GM08714 (cell line): ENCODE results near the gene ST3GAL3.

ENCODE experiments used
- H3K4me3 ChIP-seq: fragments of 200-500 bp; sonication (Bioruptor generic); 2 replicates; pipeline ENCODE4 v1.5.1; 2014; ENCODE audit warnings: mild to moderate bottlenecking, low read length, inconsistent platforms
- ZNF274 ChIP-seq: IDR thresholded peaks from 2 replicates; pipeline ENCODE4 v1.6.1; 2012; ENCODE audit warnings: mild to moderate bottlenecking, low read depth, low read length

ST3GAL3 gene

DNA sequence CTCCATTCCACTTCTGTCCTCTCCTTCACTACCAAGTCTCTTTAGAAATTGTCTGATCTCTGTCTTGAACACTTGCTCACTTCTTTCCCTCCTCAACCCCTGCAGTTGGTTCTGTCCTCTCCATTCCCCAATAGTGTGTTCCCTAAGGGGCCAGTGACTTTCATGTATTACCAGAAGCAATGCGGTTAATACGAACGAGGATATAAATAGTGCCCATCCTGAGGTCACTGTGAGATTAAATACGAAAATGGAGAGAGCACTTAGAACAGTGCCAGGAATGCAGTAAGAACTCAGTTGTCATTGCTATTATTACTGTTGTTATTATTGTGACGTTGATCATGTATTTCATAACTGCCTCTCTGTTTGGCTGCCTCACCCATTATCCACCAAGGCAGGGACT, 173.3 kb downstream of the ST3GAL3 start:
- no peak for TF ChIP-seq ZNF274
- H3K4me3 ChIP-seq: no peak overlapping the region

DNA sequence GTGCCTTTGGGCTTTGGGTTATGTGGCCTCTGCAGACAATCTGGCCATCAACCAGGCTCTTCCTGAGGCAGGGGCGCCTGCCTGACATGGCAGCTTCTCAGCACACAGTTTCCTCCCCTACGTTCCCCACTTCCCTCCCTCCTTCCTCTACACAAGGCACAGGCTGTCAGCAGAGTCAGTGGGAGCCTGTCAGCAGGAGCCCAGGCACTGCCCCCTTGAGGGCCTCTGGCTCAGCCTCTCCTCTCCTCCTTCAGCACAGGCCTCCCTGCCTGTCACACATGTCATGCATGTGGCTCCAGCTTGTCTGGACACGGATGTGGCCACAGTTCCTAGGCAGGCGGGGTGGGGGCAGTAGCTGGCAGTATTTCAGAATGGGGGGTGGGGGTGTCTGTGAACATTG, 174.1 kb downstream of the ST3GAL3 start:
- H3K4me3 ChIP-seq: no peak overlapping the region
- TF ChIP-seq ZNF274: no peak

DNA sequence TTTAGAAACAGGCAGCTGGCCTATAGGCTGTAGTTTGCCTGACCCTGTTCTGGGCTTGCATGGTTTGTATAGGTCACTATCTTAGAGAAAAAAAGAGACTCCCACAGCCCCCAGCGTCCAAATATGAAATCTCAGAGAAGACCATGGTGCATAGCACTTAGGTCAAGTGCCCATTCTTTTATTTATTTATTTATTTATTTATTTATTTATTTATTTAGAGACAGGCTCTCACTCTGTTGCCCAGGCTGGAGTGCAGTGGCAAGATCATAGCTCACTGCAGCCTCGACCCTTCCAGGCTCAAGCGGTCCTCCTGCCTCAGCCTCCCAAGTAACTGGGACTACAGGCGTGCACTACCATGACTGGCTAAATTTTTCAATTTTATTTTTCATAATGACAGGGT, 175.4 kb downstream of the ST3GAL3 start:
- H3K4me3 ChIP-seq: no peak overlapping the region
- TF ChIP-seq ZNF274: no peak

GRCh38 chr1:43883321-43883720, 176.0 kb downstream of the ST3GAL3 start:
- no peak overlapping the region for H3K4me3 ChIP-seq
- TF ChIP-seq ZNF274: no peak

DNA sequence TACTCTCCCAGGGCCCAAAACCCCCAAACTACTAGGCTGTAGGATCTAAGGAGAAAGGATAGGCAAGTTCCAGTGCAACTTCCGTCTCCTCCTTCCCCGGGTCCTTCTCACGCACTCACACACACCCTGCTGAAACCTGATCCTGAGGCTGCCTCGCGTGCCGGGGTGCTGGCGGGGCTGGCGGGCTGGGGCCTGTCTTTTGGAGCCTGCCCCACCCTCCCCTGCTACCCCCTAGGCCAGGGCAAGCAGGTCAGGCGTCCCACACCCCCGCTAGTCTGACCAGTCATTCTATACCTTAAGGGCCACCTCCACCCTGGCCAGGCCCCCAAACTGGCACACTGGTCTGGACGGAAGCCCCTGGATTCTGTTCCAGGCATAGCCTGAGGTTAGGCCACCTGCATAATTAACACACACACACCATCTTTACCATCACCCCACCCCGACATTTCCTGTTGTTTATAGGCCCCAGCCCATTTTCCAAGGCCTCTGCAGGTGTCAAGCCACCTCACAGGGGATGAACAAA, 178.0 kb downstream of the ST3GAL3 start:
- no peak for TF ChIP-seq ZNF274
- H3K4me3 ChIP-seq: no peak overlapping the region

DNA sequence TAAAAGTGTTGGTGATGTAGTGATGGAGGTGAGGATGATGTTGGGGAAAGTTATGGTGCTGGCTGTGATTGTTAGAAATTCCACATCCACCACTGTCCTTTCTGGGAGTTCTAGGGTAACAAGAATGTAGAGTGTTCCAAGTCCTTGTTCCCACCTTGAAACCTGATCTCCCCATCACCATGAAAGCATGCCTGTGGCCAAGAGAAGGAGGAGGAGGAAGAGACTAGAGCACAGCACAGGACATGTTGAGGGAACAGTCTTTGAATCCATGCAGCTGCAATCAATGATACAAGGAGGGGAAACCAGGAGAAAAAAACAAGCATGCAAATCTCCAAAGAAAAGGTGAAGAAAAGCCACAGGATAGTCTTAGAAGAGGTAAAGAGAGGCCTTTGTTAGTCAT, 180.4 kb downstream of the ST3GAL3 start:
- no peak for TF ChIP-seq ZNF274
- no peak overlapping the region for H3K4me3 ChIP-seq

DNA sequence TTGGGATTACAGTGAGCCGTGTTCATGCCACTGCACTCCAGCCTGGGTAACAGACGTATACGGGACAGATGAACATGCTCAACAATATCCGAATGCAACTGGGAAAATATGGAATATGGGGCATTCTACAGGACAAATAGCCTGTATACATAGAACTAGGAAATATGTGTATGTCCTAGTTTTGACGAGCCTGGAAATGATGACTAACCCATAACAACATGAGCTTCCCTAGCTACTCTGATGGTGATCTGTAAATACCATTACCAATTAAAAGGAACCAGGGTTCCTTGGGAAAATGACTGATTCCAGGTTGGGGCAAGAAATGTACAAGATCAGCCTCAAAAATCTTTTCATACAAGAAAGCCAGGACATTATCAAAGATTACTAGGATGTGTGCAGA, 183.5 kb downstream of the ST3GAL3 start:
- no peak for TF ChIP-seq ZNF274
- no peak overlapping the region for H3K4me3 ChIP-seq

DNA sequence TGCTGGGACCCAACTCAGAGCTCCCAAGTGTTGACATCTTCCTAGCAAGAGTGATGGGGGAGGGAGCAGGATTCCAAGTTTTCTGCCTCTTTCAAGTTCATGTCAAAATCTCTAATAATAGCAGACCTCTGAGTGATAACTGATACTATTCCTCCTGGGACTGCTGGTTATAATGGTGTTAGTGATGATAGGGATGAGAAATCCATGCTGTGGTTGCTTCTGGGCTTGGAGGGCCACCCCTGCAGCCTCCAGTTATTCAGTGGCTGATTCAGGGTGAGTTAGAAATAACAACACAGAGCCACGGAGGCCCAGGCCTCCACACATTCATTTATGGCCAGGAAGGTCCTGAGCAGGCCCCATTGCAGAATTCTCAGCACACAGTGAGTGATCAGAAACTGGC, 185.7 kb downstream of the ST3GAL3 start:
- no peak for TF ChIP-seq ZNF274
- no peak overlapping the region for H3K4me3 ChIP-seq

DNA sequence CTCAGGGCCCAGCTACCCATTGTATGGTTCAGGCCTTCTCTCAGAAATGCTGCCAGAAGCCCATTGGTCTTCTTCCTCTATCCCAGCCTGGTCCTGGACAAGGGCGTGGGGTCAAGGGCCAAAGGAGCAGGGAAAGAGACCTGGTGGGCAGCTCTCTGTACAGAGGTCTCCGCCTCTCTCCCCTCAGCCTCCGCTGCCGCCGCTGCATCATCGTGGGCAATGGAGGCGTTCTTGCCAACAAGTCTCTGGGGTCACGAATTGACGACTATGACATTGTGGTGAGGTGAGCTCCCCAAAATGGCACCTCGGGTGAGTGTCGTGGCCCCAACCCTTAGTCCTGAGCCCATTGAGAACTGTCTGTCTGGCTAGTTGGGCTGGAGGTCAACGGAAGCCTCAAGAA, 191.6 kb downstream of the ST3GAL3 start:
- no peak for TF ChIP-seq ZNF274
- no peak overlapping the region for H3K4me3 ChIP-seq

DNA sequence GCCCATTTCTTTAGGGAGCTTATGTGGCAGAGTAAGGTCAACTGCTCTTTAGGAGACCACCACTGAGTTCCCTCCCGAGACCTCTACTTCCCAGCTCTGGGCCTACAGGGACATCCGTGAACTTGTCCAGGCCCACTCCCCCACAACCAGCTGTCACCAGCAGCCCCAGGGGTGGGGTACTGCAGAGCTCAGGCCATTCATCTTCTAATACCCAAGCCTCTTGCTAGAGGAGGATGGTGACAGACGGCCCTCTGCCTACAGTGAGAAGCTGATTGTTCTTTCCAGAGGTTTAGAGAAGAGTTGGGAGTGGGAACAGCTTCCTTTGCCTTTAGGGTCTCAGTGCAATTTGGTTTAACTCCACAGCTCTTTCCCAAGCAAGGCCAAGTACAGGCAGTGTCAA, 193.1 kb downstream of the ST3GAL3 start:
- no peak for TF ChIP-seq ZNF274
- no peak overlapping the region for H3K4me3 ChIP-seq

DNA sequence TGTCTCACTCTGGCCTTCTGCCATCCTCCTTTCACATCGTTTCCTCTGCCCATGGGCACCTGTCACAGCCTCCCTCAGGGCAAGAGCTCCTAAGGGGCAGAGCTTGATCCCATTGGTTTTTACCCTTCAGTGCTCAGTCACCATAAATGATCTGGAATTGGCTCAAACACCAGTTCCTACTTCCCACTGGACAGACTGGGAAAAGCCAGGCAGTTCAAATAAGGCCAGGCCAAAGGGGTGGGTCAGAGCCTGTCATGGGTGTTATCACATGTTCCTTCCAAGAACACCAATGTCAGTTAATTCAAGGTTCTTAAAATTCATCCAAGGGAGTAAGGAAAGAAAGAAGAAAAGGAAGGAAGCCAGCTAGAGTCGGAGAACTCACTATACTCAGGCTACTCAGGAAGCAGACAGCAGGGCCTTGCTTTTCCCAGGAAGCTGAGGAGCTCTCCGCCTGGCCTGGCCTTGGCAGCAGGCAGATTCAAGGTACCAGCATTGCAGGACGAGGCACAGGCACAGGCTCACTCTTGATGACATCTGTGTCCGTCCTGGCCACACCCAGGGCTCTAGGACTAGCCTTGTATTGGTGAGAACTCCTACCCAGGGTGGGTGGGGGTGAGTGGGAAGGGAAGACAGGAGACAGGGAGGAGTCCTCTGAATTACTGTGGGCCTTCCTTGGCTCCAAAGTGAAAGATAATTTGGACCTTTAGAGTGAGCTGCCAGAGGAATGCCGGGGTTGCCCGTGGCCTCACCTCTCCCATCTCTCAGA, 194.0 kb downstream of the ST3GAL3 start:
- no peak for TF ChIP-seq ZNF274
- no peak overlapping the region for H3K4me3 ChIP-seq

DNA sequence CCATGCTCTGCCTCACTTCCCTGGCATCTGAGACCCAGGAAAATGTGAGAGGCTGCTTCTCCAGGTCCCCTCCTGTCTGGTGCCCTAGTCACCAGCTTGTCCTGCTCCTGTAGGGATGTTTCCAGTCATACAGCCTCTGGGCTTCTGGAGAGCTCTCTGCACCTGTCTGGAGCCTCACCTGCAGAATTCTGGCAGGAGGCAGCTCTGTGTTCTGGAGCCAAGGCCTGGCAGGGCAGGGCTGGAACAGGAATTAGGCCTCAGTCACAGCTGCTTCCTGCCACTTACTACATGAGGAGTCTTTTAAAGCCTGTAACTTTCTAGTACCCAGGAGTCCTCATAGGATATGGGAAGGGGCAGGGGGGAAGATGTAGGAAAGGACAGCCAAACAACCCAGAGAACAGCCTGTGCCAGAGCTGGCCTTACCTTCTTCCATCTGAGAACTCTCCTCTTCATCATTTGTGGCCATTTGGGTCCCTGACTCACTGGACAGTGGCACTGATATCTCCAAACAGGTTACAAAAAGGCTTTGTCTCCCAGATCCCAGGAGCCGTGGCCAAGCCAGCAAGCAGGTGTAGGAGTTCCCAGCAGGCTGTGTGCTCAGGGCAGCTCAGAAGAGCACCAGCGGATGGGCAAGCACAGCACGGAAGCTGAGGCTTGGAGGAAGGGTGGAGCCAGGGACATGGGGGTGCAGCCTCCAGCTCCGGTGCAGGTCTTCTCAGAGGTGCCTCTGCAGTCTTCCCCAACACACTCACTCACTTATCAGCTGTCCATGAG, 194.9 kb downstream of the ST3GAL3 start:
- no peak for TF ChIP-seq ZNF274
- no peak overlapping the region for H3K4me3 ChIP-seq

- no peak overlapping the region for H3K4me3 ChIP-seq
- TF ChIP-seq ZNF274: no peak
These were observed 197.6 kb downstream of the ST3GAL3 start for GRCh38 chr1:43904660-43905551.

GRCh38 chr1:43908226-43908625, 200.9 kb downstream of the ST3GAL3 start:
- no peak for TF ChIP-seq ZNF274
- H3K4me3 ChIP-seq: no peak overlapping the region
